Skeletal muscle satellite cell (primary cell): ENCODE data around the gene FHL3.
A peak's percentile ranks its signal among the peaks of the same experiment; 100 is the strongest.
"Not testable (repeated sequence)": the region's sequence is repeated elsewhere in the genome, so short reads cannot be mapped to it uniquely, and the experiment has no call there.

Experiments
- H3K27me3 ChIP-seq: 2 replicates; pipeline ENCODE4 v1.7.0; 2013; ENCODE audit warnings: low read length; ENCODE audit not compliant: control insufficient read depth, insufficient read depth
- H3K36me3 ChIP-seq: 2 replicates; pipeline ENCODE4 v1.7.0; 2013; ENCODE audit warnings: mild to moderate bottlenecking, control low read depth, low read length; ENCODE audit not compliant: insufficient read depth
- H3K4me1 ChIP-seq: 2 replicates; pipeline ENCODE4 v1.7.0; 2013; ENCODE audit warnings: low read length; ENCODE audit not compliant: control insufficient read depth, insufficient read depth
- H3K4me2 ChIP-seq: 2 replicates; pipeline ENCODE4 v1.7.0; 2013; ENCODE audit warnings: mild to moderate bottlenecking, low read length
- H3K4me3 ChIP-seq: 2 replicates; pipeline ENCODE4 v1.7.0; 2013; ENCODE audit warnings: low read length
- H3K9ac ChIP-seq: 2 replicates; pipeline ENCODE4 v1.7.0; 2013; ENCODE audit warnings: mild to moderate bottlenecking, low read depth, low read length, moderate library complexity
- H3K9me3 ChIP-seq: replicated peaks from 2 replicates; pipeline ENCODE4 v1.7.0; 2013; ENCODE audit warnings: mild to moderate bottlenecking, control low read depth, low read length

Gene FHL3

DNA sequence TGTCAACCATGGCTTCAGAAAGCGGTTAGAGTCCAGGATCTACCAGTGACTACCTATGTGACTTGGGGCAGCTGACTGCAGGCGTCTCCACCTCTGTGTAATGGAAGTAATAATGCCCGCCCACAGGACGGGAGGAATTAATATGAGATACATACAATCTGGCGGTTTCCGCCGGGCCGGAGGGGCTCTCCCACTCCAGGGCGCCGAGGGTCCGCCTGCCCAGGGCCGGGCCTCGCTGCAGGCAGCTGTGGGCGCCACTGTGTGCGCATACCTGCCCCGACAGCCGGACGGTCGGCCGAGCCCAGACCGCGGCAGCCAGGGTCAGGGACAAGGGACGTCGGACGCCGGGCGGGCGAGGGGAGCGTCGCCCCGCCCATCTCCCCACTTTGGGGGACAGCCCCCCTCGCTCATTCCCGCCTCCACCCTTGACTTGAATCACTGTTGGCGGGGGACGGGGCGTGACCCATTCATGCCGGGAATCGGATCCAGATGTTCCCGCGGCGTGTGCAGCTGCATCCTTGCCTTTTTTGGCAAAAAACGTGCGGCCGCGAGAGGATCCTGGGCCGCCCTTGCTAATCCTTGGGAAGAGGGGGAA, 9.5 kb downstream of the FHL3 start:
- H3K36me3 ChIP-seq, result peaks cover 39% of the 10 kb centered on the region
- no peak overlapping the region for H3K4me3 ChIP-seq
- no peak overlapping the region for H3K9ac ChIP-seq
- no peaks in the 10 kb centered on the region for H3K27me3 ChIP-seq
- peak overlapping the region; percentile 63 for H3K4me2 ChIP-seq
- no peaks in the 10 kb centered on the region for H3K9me3 ChIP-seq
- H3K4me1 ChIP-seq, result peaks cover 39% of the 10 kb centered on the region

DNA sequence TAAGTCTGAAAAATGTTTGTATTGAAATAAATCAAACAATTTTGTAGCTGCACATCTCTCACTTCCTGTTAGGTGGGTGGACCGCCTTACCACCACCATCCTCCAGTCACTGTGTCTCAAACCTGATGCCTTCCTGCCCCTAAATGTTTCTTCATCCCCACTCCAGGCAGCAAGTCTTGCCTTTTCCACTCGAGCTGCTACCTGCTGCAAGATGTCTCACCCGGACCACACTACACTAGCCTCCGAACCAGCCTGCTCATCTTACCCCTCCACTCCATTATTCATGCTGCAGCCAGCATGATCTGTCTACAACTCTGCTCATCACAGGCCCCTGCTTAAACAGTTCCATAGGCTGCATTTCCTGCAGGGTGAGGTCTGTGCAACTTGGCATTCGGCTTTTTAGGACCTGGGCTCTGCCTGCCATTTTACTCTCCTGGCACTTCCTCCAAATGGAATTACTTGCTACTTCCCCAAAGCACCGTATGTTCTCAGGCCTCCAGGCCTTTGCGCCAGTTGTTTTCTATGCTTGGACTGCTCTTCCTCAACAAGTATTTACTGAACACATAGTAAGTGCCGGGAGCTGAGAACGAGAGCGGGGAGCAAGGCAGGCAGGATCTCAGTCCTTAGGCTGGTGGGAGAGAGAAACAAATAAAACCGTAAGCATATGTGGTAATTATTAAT, 10.3 kb downstream of the FHL3 start:
- Histone ChIP-seq H3K4me3 (no peak overlapping the region), H3K36me3 (peaks cover 39% of the 10 kb centered on the region), H3K9ac (no peak overlapping the region), H3K9me3 (no peaks in the 10 kb centered on the region), H3K27me3 (no peaks in the 10 kb centered on the region), H3K4me1 (peaks cover 36% of the 10 kb centered on the region), H3K4me2 (no peak overlapping the region)

- peak overlapping the region; percentile 89 for H3K9ac ChIP-seq
- peaks cover 31% of the 10 kb centered on the region for H3K36me3 ChIP-seq
- H3K4me1 ChIP-seq, result peaks cover 9% of the 10 kb centered on the region
Observed at GRCh38 chr1:37989361-37989930, 15.9 kb downstream of the FHL3 start.

GRCh38 chr1:37987679-37988078, 17.6 kb downstream of the FHL3 start:
- Histone ChIP-seq H3K27me3 (no peaks in the 10 kb centered on the region), H3K36me3 (peaks cover 38% of the 10 kb centered on the region), H3K4me2 (no peak overlapping the region), H3K9ac (no peak overlapping the region), H3K4me3 (no peak overlapping the region), H3K4me1 (peaks cover 9% of the 10 kb centered on the region), H3K9me3 (no peaks in the 10 kb centered on the region)

More at GRCh38 chr1:37989361-37989930, 15.9 kb downstream of the FHL3 start:
- Histone ChIP-seq H3K9me3 (no peaks in the 10 kb centered on the region), H3K27me3 (no peaks in the 10 kb centered on the region), H3K4me2 (peak overlapping the region; percentile 77), H3K4me3 (peak overlapping the region; percentile 86)

- H3K4me3 ChIP-seq, result no peak overlapping the region
- no peak overlapping the region for H3K9ac ChIP-seq
- no peaks in the 10 kb centered on the region for H3K9me3 ChIP-seq
- H3K36me3 ChIP-seq, result peaks cover 70% of the 10 kb centered on the region
- peaks cover 4% of the 10 kb centered on the region for H3K4me1 ChIP-seq
- no peak overlapping the region for H3K4me2 ChIP-seq
- no peaks in the 10 kb centered on the region for H3K27me3 ChIP-seq
Observed at GRCh38 chr1:37983546-37983945, 21.8 kb downstream of the FHL3 start.

GRCh38 chr1:37978541-37978940, 26.8 kb downstream of the FHL3 start:
- H3K4me3 ChIP-seq, result no peak overlapping the region
- H3K36me3 ChIP-seq, result peaks cover 59% of the 10 kb centered on the region
- H3K9me3 ChIP-seq, result no peaks in the 10 kb centered on the region
- H3K4me1 ChIP-seq, result no peaks in the 10 kb centered on the region
- H3K27me3 ChIP-seq, result no peaks in the 10 kb centered on the region
- no peak overlapping the region for H3K9ac ChIP-seq
- no peak overlapping the region for H3K4me2 ChIP-seq

- H3K36me3 ChIP-seq, result peaks cover 41% of the 10 kb centered on the region
- not testable (repeated sequence) for H3K4me1 ChIP-seq, H3K9ac ChIP-seq, H3K4me3 ChIP-seq, H3K4me2 ChIP-seq, H3K27me3 ChIP-seq, H3K9me3 ChIP-seq
Observed at GRCh38 chr1:37975083-37975482, 30.2 kb downstream of the FHL3 start.

DNA sequence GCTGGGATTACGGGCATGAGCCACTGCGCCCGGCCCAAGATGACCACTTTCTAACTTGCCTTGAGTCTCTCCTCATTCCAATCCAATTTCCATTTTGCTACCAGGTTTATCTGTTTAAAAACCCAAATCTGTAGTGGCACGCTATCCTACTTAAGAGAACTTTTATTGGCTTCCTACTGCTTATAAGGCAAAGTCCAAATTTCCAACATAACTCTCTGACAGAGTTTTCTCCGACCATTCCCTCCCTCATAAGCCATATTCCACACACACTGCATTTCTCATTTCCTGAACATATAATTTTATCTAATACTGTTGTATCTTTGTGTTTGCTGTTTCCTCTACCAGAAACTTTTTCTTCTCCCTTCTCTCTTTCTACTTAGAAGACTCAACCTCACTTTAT, 30.7 kb downstream of the FHL3 start:
- no peak overlapping the region for H3K4me3 ChIP-seq
- H3K36me3 ChIP-seq, result peaks cover 42% of the 10 kb centered on the region
- H3K27me3 ChIP-seq, result no peaks in the 10 kb centered on the region
- no peaks in the 10 kb centered on the region for H3K4me1 ChIP-seq
- no peak overlapping the region for H3K4me2 ChIP-seq
- no peaks in the 10 kb centered on the region for H3K9me3 ChIP-seq
- H3K9ac ChIP-seq, result no peak overlapping the region

GRCh38 chr1:37973684-37974083, 31.6 kb downstream of the FHL3 start:
- H3K4me3 ChIP-seq, H3K27me3 ChIP-seq, H3K9ac ChIP-seq, H3K4me2 ChIP-seq, H3K9me3 ChIP-seq, H3K4me1 ChIP-seq: not testable (repeated sequence)
- peaks cover 42% of the 10 kb centered on the region for H3K36me3 ChIP-seq

DNA sequence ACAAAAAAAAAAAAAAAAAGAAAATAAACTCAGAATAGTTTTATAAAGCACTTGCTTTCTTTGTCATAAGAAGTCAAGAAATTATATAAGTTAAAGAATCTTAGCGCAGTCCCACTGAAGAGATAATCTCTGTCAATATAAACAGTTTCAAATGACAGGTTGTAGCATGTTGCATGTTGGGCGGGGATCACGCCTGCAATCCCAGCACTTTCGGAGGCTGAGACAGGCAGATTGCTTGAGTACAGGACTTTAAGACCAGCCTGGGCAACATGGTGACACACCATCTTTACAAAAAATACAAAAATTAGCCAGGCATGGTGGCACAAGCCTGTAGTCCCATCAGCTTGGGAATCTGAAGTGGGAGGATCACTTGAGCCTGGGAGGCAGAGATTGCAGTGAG, 40.0 kb downstream of the FHL3 start:
- H3K4me1 ChIP-seq, result no peaks in the 10 kb centered on the region
- H3K9me3 ChIP-seq, result no peaks in the 10 kb centered on the region
- H3K36me3 ChIP-seq, result peaks cover 49% of the 10 kb centered on the region
- H3K9ac ChIP-seq, result no peak overlapping the region
- no peaks in the 10 kb centered on the region for H3K27me3 ChIP-seq
- no peak overlapping the region for H3K4me2 ChIP-seq
- no peak overlapping the region for H3K4me3 ChIP-seq

DNA sequence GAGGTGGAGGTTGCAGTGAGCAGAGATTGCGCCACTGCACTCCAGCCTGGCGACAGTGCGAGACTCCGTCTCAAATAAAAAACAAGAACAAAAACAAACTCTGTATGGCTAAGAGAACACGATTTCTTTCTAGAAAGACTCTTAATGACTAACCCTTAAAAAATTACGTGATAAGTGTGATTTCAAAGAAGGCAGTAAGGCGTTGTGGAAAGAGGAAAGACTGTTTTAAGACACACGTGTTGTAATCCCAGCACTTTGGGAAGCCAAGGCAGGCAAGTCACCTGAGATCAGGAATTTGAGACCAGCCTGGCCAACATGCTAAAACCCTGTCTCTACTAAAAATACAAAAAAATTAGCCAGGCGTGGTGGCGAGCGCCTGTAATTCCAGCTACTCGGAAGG, 41.2 kb downstream of the FHL3 start:
- peaks cover 47% of the 10 kb centered on the region for H3K36me3 ChIP-seq
- H3K4me2 ChIP-seq, H3K9ac ChIP-seq, H3K27me3 ChIP-seq, H3K9me3 ChIP-seq, H3K4me3 ChIP-seq, H3K4me1 ChIP-seq: not testable (repeated sequence)

GRCh38 chr1:37958690-37959089, 46.6 kb downstream of the FHL3 start:
- H3K36me3 ChIP-seq, result peaks cover 35% of the 10 kb centered on the region

More at GRCh38 chr1:37958690-37959089, 46.6 kb downstream of the FHL3 start:
- peak overlapping the region; percentile 24 for H3K4me2 ChIP-seq
- no peaks in the 10 kb centered on the region for H3K27me3 ChIP-seq
- H3K4me3 ChIP-seq, result no peak overlapping the region
- peak overlapping the region; percentile 49 for H3K9ac ChIP-seq
- no peaks in the 10 kb centered on the region for H3K9me3 ChIP-seq
- H3K4me1 ChIP-seq, result peaks cover 23% of the 10 kb centered on the region
